NB4 (cell line): ENCODE measurements around the gene MAB21L3.
A peak's percentile ranks its signal among the peaks of the same experiment; 100 is the strongest.

ENCODE experiments used
- DNase-seq: peaks from one replicate; pipeline ENCODE4 v3.0.0; 2010; ENCODE audit warnings: low read depth
- H3K4me3 ChIP-seq: one replicate; pipeline ENCODE4 v1.5.1; 2011; ENCODE audit warnings: mild to moderate bottlenecking, low read depth, low read length, moderate library complexity
- MYC ChIP-seq: IDR thresholded peaks from 2 replicates; pipeline ENCODE4 v1.6.1; 2011; ENCODE audit warnings: low read depth, low read length
- POLR2A ChIP-seq: IDR thresholded peaks from 2 replicates; pipeline ENCODE4 v1.6.1; 2011; ENCODE audit warnings: mild to moderate bottlenecking; ENCODE audit not compliant: insufficient read length; ENCODE audit errors: extremely low read depth
- TF ChIP-seq, protein P1 (sequence below): IDR thresholded peaks from 2 replicates; pipeline ENCODE4 v1.6.1; 2011; ENCODE audit warnings: low read depth, low read length
- TF ChIP-seq, protein P2 (sequence below): IDR thresholded peaks from one replicate; pipeline ENCODE4 v1.5.1; 2012; ENCODE audit warnings: low read depth, low read length

Gene MAB21L3

DNA sequence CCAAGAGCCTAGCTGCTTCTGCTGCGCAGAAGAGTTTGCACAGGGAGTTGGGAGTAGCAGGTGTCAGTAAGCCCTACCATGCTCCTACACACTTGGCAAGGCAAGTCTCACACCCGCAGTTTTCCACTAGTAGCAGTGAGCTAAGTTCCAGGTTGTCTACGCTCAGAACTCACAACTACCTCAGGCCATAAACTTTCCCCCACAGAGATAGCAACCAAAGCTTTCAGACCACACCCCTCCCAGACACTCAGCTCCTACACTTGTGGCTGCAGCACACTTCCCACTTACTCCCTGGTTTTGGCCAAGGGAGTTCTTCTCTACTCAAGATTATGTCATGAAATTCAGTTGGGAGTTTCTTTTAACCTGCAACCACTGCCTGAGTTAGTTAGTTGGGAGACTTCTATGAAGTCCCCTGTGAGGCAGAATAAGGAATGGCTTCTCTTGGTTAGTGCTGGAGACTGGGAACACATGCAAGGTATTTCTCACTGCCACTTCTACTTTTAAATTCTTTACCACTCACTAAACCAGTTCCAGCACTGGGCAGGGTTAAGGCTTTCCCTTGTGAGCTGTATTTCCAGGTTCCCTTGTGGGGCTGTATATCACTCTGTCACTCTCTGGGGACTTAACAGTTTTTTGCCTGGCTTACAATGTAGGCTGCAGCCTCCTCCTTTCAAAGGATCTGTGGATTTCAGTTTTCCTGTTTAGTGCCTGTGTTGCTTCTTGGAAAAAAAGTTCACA lies 18.3 kb upstream of the MAB21L3 start:
- DNase-seq = peak; percentile 15
- TF ChIP-seq, protein P1, sequence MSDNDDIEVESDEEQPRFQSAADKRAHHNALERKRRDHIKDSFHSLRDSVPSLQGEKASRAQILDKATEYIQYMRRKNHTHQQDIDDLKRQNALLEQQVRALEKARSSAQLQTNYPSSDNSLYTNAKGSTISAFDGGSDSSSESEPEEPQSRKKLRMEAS = no peak
- TF ChIP-seq, protein P2, sequence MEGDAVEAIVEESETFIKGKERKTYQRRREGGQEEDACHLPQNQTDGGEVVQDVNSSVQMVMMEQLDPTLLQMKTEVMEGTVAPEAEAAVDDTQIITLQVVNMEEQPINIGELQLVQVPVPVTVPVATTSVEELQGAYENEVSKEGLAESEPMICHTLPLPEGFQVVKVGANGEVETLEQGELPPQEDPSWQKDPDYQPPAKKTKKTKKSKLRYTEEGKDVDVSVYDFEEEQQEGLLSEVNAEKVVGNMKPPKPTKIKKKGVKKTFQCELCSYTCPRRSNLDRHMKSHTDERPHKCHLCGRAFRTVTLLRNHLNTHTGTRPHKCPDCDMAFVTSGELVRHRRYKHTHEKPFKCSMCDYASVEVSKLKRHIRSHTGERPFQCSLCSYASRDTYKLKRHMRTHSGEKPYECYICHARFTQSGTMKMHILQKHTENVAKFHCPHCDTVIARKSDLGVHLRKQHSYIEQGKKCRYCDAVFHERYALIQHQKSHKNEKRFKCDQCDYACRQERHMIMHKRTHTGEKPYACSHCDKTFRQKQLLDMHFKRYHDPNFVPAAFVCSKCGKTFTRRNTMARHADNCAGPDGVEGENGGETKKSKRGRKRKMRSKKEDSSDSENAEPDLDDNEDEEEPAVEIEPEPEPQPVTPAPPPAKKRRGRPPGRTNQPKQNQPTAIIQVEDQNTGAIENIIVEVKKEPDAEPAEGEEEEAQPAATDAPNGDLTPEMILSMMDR = no peak
- TF ChIP-seq MYC = no peak
- no peak for TF ChIP-seq POLR2A
- no peak overlapping the region for H3K4me3 ChIP-seq

DNA sequence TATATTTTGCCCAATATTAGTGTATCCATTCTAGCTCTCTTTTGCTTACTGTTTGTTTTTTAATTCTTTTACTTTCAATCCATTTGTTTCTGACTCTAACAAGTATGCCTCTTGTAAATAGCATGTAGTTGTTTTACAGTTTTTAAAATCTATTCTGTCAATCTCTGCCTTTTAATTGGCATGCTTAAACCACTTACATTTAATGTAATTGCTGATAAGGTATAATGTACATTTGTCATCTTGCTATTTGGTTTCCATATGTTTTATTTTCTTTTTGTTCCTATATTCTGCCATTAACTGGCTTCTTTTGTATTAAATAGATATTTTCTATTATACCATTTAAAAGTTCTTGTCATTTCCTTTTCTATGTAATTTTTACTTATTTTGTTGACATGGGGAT lies 16.2 kb upstream of the MAB21L3 start:
- DNase-seq = no peak
- TF ChIP-seq, protein P2 = no peak
- no peak for TF ChIP-seq POLR2A
- no peak for TF ChIP-seq MYC
- TF ChIP-seq, protein P1 = no peak
- no peak overlapping the region for H3K4me3 ChIP-seq

DNA sequence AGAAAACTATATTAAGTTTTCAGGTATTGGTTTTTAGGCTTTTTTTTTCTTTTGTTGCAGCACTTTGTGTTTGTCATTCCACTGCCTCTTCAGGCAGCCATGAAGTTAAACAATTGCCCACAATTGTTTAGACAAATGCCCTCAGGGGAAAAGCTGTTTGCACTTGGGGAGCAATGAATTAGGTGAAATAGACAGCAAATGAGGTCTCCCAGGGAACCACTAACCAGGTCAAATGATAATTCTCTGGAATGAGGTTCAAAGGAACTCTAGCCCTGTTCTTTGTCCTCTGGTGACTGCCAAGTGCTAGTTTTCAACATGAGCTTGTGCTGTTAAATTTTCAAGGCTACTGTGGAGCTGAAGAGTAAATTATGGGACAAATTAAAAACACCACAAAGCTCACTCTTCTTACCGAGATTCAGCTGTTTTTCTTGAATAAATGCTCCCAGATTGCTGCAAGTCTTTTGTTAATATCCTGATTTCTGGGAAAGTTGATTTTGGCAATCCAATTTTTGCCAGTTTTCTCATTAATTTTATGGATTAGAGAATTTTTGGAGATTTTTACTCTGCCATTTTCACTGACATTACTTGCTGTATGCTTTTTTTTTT lies 15.1 kb upstream of the MAB21L3 start:
- no peak for DNase-seq
- no peak for TF ChIP-seq POLR2A
- TF ChIP-seq, protein P1 = no peak
- TF ChIP-seq, protein P2 = no peak
- TF ChIP-seq MYC = no peak
- H3K4me3 ChIP-seq = no peak overlapping the region

DNA sequence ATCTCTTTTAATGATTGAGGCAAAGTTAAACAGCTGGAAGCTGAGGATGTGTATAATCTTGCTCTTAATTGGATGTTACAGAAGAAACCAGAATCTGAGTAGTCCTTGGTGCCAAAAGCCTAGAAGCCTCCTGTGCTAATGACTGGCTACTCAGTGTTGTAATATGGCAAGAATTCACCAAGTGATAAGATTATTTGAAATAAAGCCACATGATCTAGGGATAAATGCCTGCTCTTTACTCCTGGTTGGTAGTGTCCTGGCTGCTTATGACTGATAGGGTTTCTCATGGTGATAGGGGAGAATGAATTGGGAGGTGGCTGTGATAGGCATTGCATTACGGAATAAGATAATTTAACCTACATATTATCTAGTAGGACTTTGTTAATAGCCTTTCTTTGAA lies 13.6 kb upstream of the MAB21L3 start:
- DNase-seq = no peak
- H3K4me3 ChIP-seq = no peak overlapping the region
- TF ChIP-seq, protein P1 = no peak
- TF ChIP-seq MYC = no peak
- no peak for TF ChIP-seq POLR2A
- TF ChIP-seq, protein P2 = no peak

DNA sequence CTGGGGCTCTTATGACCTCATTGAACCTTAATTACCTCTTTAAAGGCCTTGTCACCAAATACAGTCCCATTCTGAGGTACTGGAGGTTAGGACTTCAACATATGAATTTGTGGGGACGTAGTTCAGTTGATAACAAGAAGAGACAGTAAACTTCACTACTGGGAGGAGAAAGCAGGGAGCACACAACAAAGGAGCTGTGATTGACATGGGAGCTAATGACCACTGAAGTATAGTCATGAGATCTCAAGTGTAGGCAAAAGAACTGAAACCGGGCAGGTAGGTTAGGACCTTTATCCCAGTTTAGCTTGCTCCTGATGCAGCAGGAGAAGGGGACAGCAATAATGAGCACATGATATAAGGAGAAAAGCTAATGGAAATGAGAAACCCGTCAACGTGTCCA lies 11.8 kb upstream of the MAB21L3 start:
- no peak for DNase-seq
- no peak overlapping the region for H3K4me3 ChIP-seq
- TF ChIP-seq, protein P1 = no peak
- TF ChIP-seq, protein P2 = no peak
- TF ChIP-seq MYC (no peak), POLR2A (no peak)

DNA sequence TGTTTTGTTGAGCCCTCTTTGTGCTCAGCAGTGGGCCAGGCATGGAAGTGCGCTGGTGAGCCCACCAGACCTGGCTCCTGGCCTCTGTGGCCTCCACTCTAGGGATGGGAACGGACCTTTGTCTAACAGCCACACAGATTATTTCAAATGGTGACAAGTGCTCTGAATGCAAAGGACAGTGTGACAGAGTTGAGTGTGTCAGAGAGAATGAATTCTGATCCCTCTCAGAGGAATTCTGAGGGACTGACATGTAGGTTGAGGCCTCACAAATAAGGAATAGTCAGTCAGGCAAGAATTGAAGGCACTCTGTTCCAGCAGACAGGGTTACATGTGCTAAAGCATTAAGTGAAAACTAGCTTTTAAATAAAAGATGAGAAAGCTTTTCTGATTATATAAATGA lies 11.3 kb upstream of the MAB21L3 start:
- TF ChIP-seq, protein P1 = no peak
- TF ChIP-seq, protein P2 = no peak
- no peak for TF ChIP-seq POLR2A
- no peak for TF ChIP-seq MYC
- H3K4me3 ChIP-seq = no peak overlapping the region
- DNase-seq = no peak
